HEK293 (cell line): ENCODE measurements around the gene DCP1B.

ENCODE experiments used
- ELK4 ChIP-seq: IDR thresholded peaks from 2 replicates; pipeline ENCODE4 v1.6.1; 2011; ENCODE audit warnings: mild to moderate bottlenecking, low read depth, low read length, borderline replicate concordance
- HOXC10 ChIP-seq: sonication (generic); formaldehyde crosslinking; IDR thresholded peaks from 2 replicates; pipeline ENCODE4 v1.8.1; 2023; ENCODE audit warnings: mild to moderate bottlenecking, missing genetic modification reagents
- KLF7 ChIP-seq: fragments of 450-650 bp; formaldehyde crosslinking; IDR thresholded peaks from 2 replicates; pipeline ENCODE4 v1.5.1; 2016; ENCODE audit warnings: missing biosample characterization, missing genetic modification characterization, borderline replicate concordance
- PRDM1 ChIP-seq: fragments of 450-650 bp; formaldehyde crosslinking; IDR thresholded peaks from 2 replicates; pipeline ENCODE4; 2016; ENCODE audit warnings: missing biosample characterization, missing genetic modification characterization
- PRDM10 ChIP-seq: fragments of 450-650 bp; formaldehyde crosslinking; IDR thresholded peaks from 2 replicates; pipeline ENCODE4 v1.5.1; 2016; ENCODE audit warnings: missing biosample characterization, missing genetic modification characterization
- REST ChIP-seq: fragments of 450-650 bp; formaldehyde crosslinking; IDR thresholded peaks from 2 replicates; pipeline ENCODE4 v1.5.1; 2016; ENCODE audit warnings: missing biosample characterization, missing genetic modification characterization
- SCRT1 ChIP-seq: fragments of 450-650 bp; formaldehyde crosslinking; IDR thresholded peaks from 2 replicates; pipeline ENCODE4 v1.5.1; 2016; ENCODE audit warnings: missing biosample characterization, missing genetic modification characterization, borderline replicate concordance
- WT1 ChIP-seq: fragments of 450-650 bp; formaldehyde crosslinking; IDR thresholded peaks from 2 replicates; pipeline ENCODE4 v1.5.1; 2016; ENCODE audit warnings: missing biosample characterization, missing genetic modification characterization
- YY1 ChIP-seq: fragments of 450-650 bp; formaldehyde crosslinking; IDR thresholded peaks from 2 replicates; pipeline ENCODE4 v1.5.1; 2018; ENCODE audit warnings: missing biosample characterization, missing genetic modification characterization
- ZBTB11 ChIP-seq: fragments of 450-650 bp; formaldehyde crosslinking; conservative IDR thresholded peaks from 2 replicates; pipeline ENCODE4 v1.5.1; 2016; ENCODE audit warnings: low read depth, missing biosample characterization, missing genetic modification characterization
- ZBTB49 ChIP-seq: fragments of 450-650 bp; formaldehyde crosslinking; IDR thresholded peaks from 2 replicates; pipeline ENCODE4 v1.5.1; 2016; ENCODE audit warnings: missing biosample characterization, missing genetic modification characterization, low read depth
- ZFHX2 ChIP-seq: fragments of 450-650 bp; formaldehyde crosslinking; conservative IDR thresholded peaks from 2 replicates; pipeline ENCODE4 v1.5.1; 2016; ENCODE audit warnings: missing biosample characterization, missing genetic modification characterization
- ZNF155 ChIP-seq: fragments of 450-650 bp; formaldehyde crosslinking; IDR thresholded peaks from 2 replicates; pipeline ENCODE4 v1.5.1; 2016; ENCODE audit warnings: missing biosample characterization, missing genetic modification characterization
- ZNF221 ChIP-seq: fragments of 450-650 bp; formaldehyde crosslinking; IDR thresholded peaks from 2 replicates; pipeline ENCODE4 v1.5.1; 2017; ENCODE audit warnings: missing biosample characterization, missing genetic modification characterization, borderline replicate concordance
- ZNF341 ChIP-seq: fragments of 450-650 bp; formaldehyde crosslinking; IDR thresholded peaks from 2 replicates; pipeline ENCODE4; 2016; ENCODE audit warnings: low read depth, missing biosample characterization, missing genetic modification characterization
- ZNF404 ChIP-seq: fragments of 450-650 bp; formaldehyde crosslinking; IDR thresholded peaks from 2 replicates; pipeline ENCODE4 v1.5.1; 2017; ENCODE audit warnings: missing biosample characterization, missing genetic modification characterization
- ZNF48 ChIP-seq: fragments of 450-650 bp; formaldehyde crosslinking; IDR thresholded peaks from 2 replicates; pipeline ENCODE4 v1.5.1; 2016; ENCODE audit warnings: missing biosample characterization, missing genetic modification characterization
- ZNF530 ChIP-seq: fragments of 450-650 bp; formaldehyde crosslinking; IDR thresholded peaks from 2 replicates; pipeline ENCODE4 v1.5.1; 2016; ENCODE audit warnings: low read depth, missing biosample characterization, missing genetic modification characterization
- ZNF549 ChIP-seq: fragments of 450-650 bp; IDR thresholded peaks from 2 replicates; pipeline ENCODE4 v1.5.1; 2018; ENCODE audit warnings: missing biosample characterization, missing genetic modification characterization, mild to moderate bottlenecking, inconsistent platforms, moderate library complexity
- ZNF555 ChIP-seq: fragments of 450-650 bp; formaldehyde crosslinking; conservative IDR thresholded peaks from 2 replicates; pipeline ENCODE4 v1.5.1; 2017; ENCODE audit warnings: missing biosample characterization, mild to moderate bottlenecking, missing genetic modification characterization, inconsistent platforms
- ZNF600 ChIP-seq: fragments of 450-650 bp; formaldehyde crosslinking; IDR thresholded peaks from 2 replicates; pipeline ENCODE4 v1.5.1; 2016; ENCODE audit warnings: missing biosample characterization, missing genetic modification characterization
- ZNF629 ChIP-seq: fragments of 450-650 bp; formaldehyde crosslinking; IDR thresholded peaks from 2 replicates; pipeline ENCODE4 v1.5.1; 2017; ENCODE audit warnings: missing biosample characterization, missing genetic modification characterization
- ZNF654 ChIP-seq: fragments of 450-650 bp; formaldehyde crosslinking; IDR thresholded peaks from 2 replicates; pipeline ENCODE4 v1.5.1; 2016; ENCODE audit warnings: low read depth, missing biosample characterization, missing genetic modification characterization
- ZNF768 ChIP-seq: fragments of 450-650 bp; formaldehyde crosslinking; IDR thresholded peaks from 2 replicates; pipeline ENCODE4 v1.5.1; 2018; ENCODE audit warnings: missing biosample characterization, mild to moderate bottlenecking, missing genetic modification characterization
- ZNF777 ChIP-seq: fragments of 450-650 bp; formaldehyde crosslinking; IDR thresholded peaks from 2 replicates; pipeline ENCODE4 v1.5.1; 2017; ENCODE audit warnings: missing biosample characterization, missing genetic modification characterization, borderline replicate concordance
- ZNF785 ChIP-seq: fragments of 450-650 bp; formaldehyde crosslinking; IDR thresholded peaks from 2 replicates; pipeline ENCODE4 v1.5.1; 2016; ENCODE audit warnings: missing biosample characterization, missing genetic modification characterization
- ZNF843 ChIP-seq: fragments of 450-650 bp; formaldehyde crosslinking; IDR thresholded peaks from 2 replicates; pipeline ENCODE4 v1.5.1; 2016; ENCODE audit warnings: missing biosample characterization, missing genetic modification characterization

Gene DCP1B

GRCh38 chr12:1972856-1973317, 31.4 kb downstream of the DCP1B start (continued):
- TF ChIP-seq ZBTB49 (tag by site-specific recombination) (no peak), ZNF155 (tag by site-specific recombination) (no peak), ELK4 (no peak), ZNF549 (tag by site-specific recombination) (no peak), YY1 (tag by site-specific recombination) (no peak), KLF7 (tag by site-specific recombination) (no peak), ZNF785 (tag by site-specific recombination) (no peak), HOXC10 (CRISPR knock-in tag) (no peak), ZNF48 (tag by site-specific recombination) (no peak), ZNF629 (tag by site-specific recombination) (no peak), ZNF654 (tag by site-specific recombination) (no peak), REST (tag by site-specific recombination) (no peak), SCRT1 (tag by site-specific recombination) (no peak), PRDM10 (tag by site-specific recombination) (no peak), ZNF221 (no peak), ZNF404 (no peak), ZNF768 (tag by site-specific recombination) (no peak), ZNF530 (tag by site-specific recombination) (no peak), ZNF843 (no peak), ZBTB11 (tag by site-specific recombination) (0 out of 2 replicates have a peak, but pooled peaks have one; percentile 13), ZNF600 (tag by site-specific recombination) (peak; percentile 61; the same call in 1 of the 2 replicates), ZNF555 (tag by site-specific recombination) (no peak), PRDM1 (tag by site-specific recombination) (peak; percentile 62), WT1 (tag by site-specific recombination) (no peak), ZNF341 (tag by site-specific recombination) (no peak), ZFHX2 (tag by site-specific recombination) (no peak), ZNF777 (no peak)
